ENCODE measurements around the gene MRPL38. TPM values are rescaled to one million over a fixed set of nuclear protein-coding genes. Genes with fewer than 3 reads are reported as not detected.

The MRPL38 gene
- total and polyA plus RNA-seq, 2 donors from 2014 or later: 89.8 to 114 TPM

DNA sequence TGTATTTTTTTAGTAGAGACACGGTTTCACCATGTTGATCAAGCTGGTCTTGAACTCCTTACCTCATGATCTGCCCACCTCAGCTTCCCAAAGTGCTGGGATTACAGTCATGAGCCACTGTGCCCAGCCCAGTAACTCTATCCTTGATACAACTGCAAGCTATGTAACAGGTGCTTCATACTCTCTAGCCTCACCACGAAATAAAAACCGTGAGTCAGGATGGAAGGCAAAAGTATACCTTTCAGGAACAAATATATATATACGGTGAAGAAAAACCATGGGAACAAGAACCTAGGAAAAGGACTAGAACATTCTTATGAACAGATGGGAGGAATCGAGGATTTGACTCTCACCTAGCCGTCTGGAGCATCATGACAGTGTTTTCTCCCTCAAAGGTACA lies 45.7 kb upstream of the MRPL38 start:
- H3K4me1 ChIP-seq (ENCODE audit: control insufficient read depth in 2 of 3, insufficient read depth in 2 of 3, low read depth in 1 of 3, low read length in 3 of 3): no peaks in the 10 kb centered on the region
- FAIRE-seq: no peak
- H3K9me3 ChIP-seq (ENCODE audit: control insufficient read depth in 2 of 3, insufficient read depth in 1 of 3, low read length in 3 of 3): no peaks in the 10 kb centered on the region
- no peak for DNase-seq
- H3K27me3 ChIP-seq (ENCODE audit: control insufficient read depth, insufficient read depth, low read length): no peaks in the 10 kb centered on the region
- intact Hi-C loops (cut with DNase I): no loop called here
- no peak overlapping the region for H3K27ac ChIP-seq (ENCODE audit: low read depth in 2 of 2, low read length in 2 of 2)
- TF ChIP-seq, protein P1, sequence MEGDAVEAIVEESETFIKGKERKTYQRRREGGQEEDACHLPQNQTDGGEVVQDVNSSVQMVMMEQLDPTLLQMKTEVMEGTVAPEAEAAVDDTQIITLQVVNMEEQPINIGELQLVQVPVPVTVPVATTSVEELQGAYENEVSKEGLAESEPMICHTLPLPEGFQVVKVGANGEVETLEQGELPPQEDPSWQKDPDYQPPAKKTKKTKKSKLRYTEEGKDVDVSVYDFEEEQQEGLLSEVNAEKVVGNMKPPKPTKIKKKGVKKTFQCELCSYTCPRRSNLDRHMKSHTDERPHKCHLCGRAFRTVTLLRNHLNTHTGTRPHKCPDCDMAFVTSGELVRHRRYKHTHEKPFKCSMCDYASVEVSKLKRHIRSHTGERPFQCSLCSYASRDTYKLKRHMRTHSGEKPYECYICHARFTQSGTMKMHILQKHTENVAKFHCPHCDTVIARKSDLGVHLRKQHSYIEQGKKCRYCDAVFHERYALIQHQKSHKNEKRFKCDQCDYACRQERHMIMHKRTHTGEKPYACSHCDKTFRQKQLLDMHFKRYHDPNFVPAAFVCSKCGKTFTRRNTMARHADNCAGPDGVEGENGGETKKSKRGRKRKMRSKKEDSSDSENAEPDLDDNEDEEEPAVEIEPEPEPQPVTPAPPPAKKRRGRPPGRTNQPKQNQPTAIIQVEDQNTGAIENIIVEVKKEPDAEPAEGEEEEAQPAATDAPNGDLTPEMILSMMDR (IDR thresholded peaks at IDR 0.05; ENCODE audit: borderline replicate concordance, extremely low read depth, insufficient read depth): no peak
- peaks cover 15 to 70% (median 54%) of the 10 kb centered on the region in 3 donors for H3K36me3 ChIP-seq (ENCODE audit: control insufficient read depth in 2 of 3, insufficient read depth in 3 of 3, low read length in 3 of 3)
- no peak overlapping the region for H3K9ac ChIP-seq (ENCODE audit: low read length in 3 of 3)
- no peak overlapping the region for H3K4me3 ChIP-seq (ENCODE audit: low read length in 3 of 3)

DNA sequence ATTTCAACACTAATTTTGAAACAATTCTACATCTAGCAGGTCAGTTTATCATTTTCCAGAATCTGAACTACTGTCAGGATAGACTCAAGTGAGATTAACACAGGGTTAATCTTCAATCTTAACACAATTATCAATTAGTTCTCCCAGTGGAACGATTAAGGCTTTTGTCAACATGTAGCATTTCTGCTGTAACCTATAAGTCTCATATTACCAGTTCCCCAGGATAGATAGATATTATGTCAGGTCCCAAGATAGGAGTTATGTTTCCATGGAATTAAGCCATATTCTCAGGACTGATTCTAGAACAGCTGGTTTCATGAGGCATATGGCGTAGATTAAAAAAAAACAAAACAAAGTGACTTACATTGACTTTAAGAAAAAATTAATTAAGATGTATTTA lies 40.5 kb upstream of the MRPL38 start:
- intact Hi-C loops (cut with DNase I): no loop called here
- Histone ChIP-seq H3K4me1 (ENCODE audit: control insufficient read depth in 2 of 3, insufficient read depth in 2 of 3, low read depth in 1 of 3, low read length in 3 of 3) (peaks cover 0 to 4% (median 0%) of the 10 kb centered on the region in 3 donors), H3K27ac (ENCODE audit: low read depth in 2 of 2, low read length in 2 of 2) (no peak overlapping the region), H3K9me3 (ENCODE audit: control insufficient read depth in 2 of 3, insufficient read depth in 1 of 3, low read length in 3 of 3) (no peaks in the 10 kb centered on the region), H3K4me3 (ENCODE audit: low read length in 3 of 3) (no peak overlapping the region), H3K27me3 (ENCODE audit: control insufficient read depth, insufficient read depth, low read length) (no peaks in the 10 kb centered on the region), H3K36me3 (ENCODE audit: control insufficient read depth in 2 of 3, insufficient read depth in 3 of 3, low read length in 3 of 3) (peaks cover 7 to 37% (median 28%) of the 10 kb centered on the region in 3 donors), H3K9ac (ENCODE audit: low read length in 3 of 3) (no peak overlapping the region)
- FAIRE-seq (no peak), DNase-seq (no peak)
- TF ChIP-seq, protein P1 (IDR thresholded peaks at IDR 0.05; ENCODE audit: borderline replicate concordance, extremely low read depth, insufficient read depth): no peak

DNA sequence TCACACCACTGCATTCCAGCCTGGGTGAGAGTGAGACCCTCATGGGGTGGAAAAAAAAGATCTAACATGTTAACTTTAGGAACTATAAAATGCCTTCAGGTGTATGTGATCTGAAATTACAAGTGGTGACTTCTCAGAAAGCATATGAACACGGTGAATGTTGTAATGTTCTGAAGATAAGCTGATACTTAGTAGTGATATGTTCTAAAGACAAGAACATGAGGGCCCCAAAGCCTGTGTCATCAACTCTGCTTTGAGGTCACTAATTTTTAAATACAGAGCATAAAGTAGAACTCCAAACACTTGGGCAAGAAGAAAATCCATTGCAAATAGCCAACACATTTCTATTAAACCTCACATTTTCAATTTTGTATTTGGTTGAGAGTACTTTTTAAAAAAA lies 38.8 kb upstream of the MRPL38 start:
- FAIRE-seq (no peak), DNase-seq (no peak)
- TF ChIP-seq, protein P1 (IDR thresholded peaks at IDR 0.05; ENCODE audit: borderline replicate concordance, extremely low read depth, insufficient read depth): no peak
- no peaks in the 10 kb centered on the region for H3K27me3 ChIP-seq (ENCODE audit: control insufficient read depth, insufficient read depth, low read length)
- H3K4me1 ChIP-seq (ENCODE audit: control insufficient read depth in 2 of 3, insufficient read depth in 2 of 3, low read depth in 1 of 3, low read length in 3 of 3): peaks cover 0 to 4% (median 0%) of the 10 kb centered on the region in 3 donors
- H3K4me3 ChIP-seq (ENCODE audit: low read length in 3 of 3): no peak overlapping the region
- intact Hi-C loops (cut with DNase I): no loop called here
- no peak overlapping the region for H3K9ac ChIP-seq (ENCODE audit: low read length in 3 of 3)
- H3K27ac ChIP-seq (ENCODE audit: low read depth in 2 of 2, low read length in 2 of 2): no peak overlapping the region
- peaks cover 2 to 26% (median 20%) of the 10 kb centered on the region in 3 donors for H3K36me3 ChIP-seq (ENCODE audit: control insufficient read depth in 2 of 3, insufficient read depth in 3 of 3, low read length in 3 of 3)
- H3K9me3 ChIP-seq (ENCODE audit: control insufficient read depth in 2 of 3, insufficient read depth in 1 of 3, low read length in 3 of 3): no peaks in the 10 kb centered on the region

DNA sequence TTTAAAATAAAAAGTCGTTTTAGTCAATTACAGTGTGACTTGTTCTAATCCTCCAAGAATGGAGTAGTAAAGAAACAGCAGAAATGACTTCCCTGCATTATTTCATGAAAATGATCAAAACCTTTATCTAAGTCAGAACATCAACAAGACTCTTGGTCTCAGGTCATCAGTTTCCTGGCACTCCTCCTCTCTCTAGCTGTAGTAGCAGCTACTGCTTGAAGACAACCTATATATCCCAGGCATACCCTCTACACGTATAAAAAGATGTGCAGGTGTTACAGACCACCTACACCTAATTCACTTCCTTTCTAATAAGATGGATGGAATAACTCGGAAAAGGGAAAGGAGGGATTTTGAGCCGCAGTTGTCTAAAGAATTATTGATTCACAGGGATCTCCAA lies 37.8 kb upstream of the MRPL38 start:
- Histone ChIP-seq H3K9me3 (ENCODE audit: control insufficient read depth in 2 of 3, insufficient read depth in 1 of 3, low read length in 3 of 3) (no peaks in the 10 kb centered on the region), H3K9ac (ENCODE audit: low read length in 3 of 3) (no peak overlapping the region), H3K27ac (ENCODE audit: low read depth in 2 of 2, low read length in 2 of 2) (no peak overlapping the region), H3K27me3 (ENCODE audit: control insufficient read depth, insufficient read depth, low read length) (no peaks in the 10 kb centered on the region), H3K4me1 (ENCODE audit: control insufficient read depth in 2 of 3, insufficient read depth in 2 of 3, low read depth in 1 of 3, low read length in 3 of 3) (peaks cover 0 to 4% (median 0%) of the 10 kb centered on the region in 3 donors), H3K4me3 (ENCODE audit: low read length in 3 of 3) (no peak overlapping the region), H3K36me3 (ENCODE audit: control insufficient read depth in 2 of 3, insufficient read depth in 3 of 3, low read length in 3 of 3) (peaks cover 0 to 17% (median 16%) of the 10 kb centered on the region in 3 donors)
- DNase-seq: no peak
- FAIRE-seq: no peak
- TF ChIP-seq, protein P1 (IDR thresholded peaks at IDR 0.05; ENCODE audit: borderline replicate concordance, extremely low read depth, insufficient read depth): no peak
- intact Hi-C loops (cut with DNase I): no loop called here

All from kidney (tissue), 14 donors.